GM21786 (cell line): ENCODE results near the gene METTL23.
"Not testable (repeated sequence)": the region's sequence is repeated elsewhere in the genome, so short reads cannot be mapped to it uniquely, and the experiment has no call there.

ENCODE experiments used
- ATAC-seq: cut with Tn5 transposase; IDR thresholded peaks from one replicate; pipeline ENCODE4 v1.9.1; 2021; ENCODE audit not compliant: unreplicated experiment

METTL23 gene

DNA sequence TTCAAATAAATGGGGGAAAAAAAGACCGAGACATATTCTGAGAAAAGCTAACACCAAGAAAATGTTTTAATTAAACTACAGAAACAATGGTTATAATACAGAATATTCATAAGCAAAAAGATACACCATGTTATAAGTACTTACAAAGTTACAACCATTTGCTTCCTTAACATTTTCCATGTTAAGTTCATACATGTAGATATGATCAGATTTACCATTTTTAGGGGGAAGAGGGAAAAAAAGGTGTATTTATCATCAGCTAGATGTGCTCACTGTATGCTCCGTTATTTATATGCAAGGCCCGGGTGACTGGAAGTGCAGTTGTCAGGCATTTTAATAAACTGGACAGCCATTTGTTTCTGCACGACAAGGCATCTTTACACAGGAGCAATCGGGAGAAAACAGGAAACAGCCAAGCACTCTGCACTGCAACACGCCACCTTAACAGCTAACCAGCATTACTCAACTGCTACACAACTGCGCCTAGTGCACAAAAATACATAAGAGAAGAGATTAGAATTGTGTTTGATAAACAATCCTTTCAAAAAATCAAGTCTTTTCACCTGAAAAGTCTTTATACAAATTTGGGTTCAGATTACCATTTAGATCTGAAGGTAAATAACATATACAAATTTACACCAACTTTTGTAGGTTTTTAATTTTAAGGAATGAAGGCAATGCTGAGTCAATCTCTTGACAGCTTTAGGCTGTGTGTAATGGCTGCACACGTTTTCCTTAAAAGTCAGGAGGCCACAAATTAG, 7.6 kb downstream of the METTL23 start:
- no peak for ATAC-seq

DNA sequence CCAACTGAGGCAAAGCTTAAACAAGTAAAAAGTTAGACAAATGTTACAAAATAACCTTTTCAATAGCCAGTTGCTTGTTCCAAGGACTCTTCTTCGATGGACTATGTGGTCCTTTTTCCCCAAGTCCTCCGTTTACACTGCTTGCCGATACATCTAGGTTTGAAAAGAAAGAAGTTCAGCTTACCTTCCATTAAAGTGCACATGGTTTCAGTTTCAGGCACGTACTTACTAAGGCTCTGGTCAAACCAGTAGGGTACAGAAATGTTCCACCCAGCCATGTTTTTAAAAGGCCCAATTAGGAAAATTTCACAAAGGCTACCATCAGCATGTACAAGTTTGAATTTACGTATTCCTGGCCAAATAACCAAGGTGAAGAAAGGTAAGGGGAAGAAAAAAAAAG, 8.4 kb downstream of the METTL23 start:
- ATAC-seq = no peak

DNA sequence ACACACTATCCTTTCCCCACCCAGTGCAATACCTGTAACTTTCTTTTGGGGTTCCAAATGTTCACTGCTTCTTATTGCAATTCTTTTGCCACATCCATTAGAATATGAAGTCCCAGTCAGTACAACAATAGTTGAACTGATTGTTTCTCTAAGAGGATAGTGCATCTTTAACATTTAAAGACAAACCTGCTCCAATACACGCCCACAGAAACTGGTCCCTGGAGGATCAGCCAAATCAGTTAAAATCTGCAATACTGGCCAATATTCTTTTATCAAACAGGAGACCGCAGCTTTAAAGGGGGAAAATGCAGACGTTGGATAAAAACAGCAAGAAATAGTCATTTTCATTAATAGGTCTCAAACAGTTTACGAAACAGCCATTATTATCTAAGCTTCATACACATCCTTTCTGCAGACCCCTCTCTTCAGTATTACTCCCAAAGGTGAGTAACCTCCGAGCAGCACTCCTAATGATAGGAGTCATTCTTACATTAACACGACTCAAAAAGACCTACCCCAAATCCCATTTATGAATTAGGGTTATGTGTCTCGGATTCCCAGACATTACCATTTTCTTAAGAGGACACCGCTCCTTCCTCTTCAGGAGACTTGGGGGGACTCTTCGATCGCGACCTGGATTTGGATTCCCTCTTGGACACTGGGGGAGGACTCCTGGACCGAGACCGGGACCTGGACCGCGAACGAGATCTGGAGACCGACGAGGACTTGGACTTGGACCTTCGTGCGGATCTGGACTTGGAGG, 9.1 kb downstream of the METTL23 start:
- ATAC-seq = no peak

DNA sequence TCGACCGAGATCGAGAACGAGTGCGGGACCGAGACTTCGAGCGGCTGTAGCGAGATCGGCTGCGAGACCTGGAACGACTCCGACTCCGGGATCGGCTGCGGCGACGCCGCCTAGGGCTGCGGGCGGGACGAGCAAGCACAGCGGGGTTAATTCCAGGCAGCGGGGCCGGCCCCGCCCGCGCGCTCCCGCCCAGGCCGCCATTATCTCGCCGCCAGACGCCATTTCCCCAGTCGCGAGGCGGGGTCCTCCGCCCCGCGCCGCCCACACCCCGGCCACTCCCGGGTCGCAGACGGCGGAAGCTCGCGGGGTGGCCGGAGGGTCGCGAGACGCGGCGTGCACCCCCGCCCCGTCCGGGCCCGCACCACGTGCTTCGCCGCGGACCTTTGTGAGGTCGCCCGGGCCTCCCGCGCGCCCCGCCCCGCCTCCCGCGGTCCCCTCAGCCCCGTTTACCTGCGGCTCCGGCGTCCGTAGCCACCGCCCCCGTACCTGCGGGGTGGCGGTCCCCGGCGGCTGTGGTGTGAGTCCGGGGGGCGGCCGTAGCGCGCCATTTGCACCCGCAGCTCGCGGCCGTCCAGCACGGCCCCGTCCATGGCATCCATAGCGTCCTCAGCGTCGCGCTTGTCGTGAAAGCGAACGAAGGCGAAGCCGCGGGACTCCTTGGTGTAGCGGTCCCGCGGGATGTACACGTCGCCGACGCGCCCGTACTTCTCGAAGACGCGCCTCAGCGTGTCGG, 9.9 kb downstream of the METTL23 start:
- no peak for ATAC-seq

DNA sequence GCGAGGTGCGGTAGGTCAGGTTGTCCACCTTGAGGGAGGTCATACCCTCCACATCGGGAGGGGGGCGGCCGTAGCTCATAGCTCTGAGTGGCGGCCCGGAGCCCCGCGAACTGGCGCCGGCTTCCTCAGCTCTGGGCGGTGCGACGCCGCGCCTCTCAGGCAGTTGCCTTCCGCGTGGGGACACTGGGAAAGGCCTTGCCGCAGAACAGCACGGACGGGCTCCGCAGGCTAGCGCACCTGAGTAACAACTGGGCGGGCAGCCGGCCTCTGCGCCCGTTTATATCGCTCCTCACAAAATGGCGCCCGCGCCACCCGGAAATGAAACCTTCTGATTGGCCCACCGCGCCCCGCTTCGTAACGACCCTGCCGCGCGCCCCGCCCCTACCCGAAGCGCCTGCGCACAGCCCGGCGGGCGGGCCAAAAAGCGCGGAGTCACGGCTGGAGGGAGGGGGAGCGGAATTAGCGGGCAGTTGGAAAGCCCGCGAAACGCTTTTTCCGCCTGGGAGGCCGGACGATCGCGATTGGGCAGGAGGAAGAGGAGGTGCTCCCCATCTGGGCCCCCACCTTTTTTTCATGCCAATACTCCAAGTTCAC, 10.5 kb downstream of the METTL23 start, which contains the start of gene SRSF2:
SRSF2 (minus strand) TSS at position 250 of the 594 bp plus-strand sequence; CDS start at position 79, 171 bp downstream.
- ATAC-seq = peak; percentile 66

DNA sequence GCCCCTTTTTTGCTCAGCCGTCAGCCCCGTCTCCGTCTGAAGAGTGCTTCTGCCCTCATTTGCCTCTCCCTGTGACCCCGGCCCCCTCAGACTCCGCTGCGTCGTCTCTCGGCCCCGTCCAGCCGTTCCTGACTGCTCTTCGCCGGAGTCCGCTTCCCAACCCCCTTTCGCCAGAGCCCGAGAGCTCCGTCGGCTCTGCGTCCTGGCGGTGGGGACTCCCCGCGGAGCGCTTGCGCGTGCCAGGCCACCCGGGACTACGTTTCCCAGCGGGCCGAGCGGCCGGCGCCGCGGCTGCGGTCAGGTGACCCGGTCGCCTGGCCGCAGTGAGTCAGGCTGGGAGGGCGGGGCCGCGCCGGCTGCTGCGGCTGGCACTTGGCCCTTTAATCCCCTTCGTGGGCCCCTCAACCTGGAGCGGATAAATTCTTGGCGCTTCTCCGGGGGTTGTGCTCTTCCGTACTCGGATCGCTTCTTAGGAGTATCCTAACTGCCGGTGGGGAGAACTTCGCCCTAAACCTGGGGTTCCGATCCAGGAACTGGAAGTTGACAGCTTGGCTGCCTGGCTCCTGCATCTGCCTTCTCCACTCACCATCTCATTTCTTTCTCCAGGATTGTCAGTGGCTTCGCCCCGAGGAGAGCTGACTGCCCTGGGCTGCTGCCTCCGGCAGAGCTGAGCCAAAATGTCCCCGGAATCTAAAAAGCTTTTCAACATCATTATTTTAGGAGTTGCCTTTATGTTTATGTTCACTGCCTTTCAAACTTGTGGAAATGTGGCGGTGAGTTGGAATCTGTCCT, 11.2 kb downstream of the METTL23 start, which contains the start of gene MFSD11:
MFSD11 (plus strand) TSS at position 444 of the 792 bp plus-strand sequence; CDS start at position 678, 234 bp downstream.
- peak; percentile 53 for ATAC-seq

DNA sequence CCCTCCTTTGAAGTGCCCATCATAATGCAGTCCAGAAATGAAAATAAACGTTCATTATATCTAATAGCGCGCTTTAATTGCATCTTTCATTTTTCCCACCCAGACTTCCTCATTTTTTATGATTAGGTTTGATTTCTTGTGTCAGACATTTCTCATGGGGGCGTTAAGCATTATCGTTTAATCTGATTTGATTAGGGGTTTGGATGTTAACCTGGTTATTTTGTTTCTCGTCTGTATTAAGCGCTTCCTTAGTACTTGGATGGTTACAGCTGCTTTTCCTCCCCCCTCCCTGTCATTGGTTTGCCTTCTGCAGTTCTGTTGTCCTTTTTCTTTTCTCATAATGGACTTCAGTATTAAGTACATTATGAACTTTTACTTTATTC, 11.8 kb downstream of the METTL23 start:
- ATAC-seq = no peak

DNA sequence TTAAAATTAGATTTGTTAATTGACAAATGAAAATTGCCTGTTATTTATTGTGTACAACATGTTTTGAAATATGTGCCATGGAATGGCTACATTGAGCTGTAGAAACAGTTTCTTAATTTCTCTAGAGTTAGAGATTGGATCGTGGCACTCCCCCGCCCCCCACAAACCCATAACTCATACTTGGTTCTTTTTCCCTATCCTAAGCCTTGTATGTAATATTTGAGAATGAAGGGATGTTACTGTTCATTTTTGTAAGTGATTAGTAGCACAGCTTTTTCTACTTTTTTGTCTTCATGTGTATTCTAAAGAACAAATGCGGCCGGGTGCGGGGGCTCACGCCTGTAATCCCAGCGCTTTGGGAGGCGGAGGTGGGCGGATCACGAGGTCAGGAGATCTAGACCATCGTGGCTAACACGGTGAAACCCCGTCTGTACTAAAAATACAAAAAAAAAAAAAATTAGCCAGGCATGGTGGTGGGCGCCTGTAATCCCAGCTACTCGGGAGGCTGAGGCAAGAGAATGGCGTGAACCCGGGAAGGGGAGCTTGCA, 13.0 kb downstream of the METTL23 start:
- not testable (repeated sequence) for ATAC-seq

DNA sequence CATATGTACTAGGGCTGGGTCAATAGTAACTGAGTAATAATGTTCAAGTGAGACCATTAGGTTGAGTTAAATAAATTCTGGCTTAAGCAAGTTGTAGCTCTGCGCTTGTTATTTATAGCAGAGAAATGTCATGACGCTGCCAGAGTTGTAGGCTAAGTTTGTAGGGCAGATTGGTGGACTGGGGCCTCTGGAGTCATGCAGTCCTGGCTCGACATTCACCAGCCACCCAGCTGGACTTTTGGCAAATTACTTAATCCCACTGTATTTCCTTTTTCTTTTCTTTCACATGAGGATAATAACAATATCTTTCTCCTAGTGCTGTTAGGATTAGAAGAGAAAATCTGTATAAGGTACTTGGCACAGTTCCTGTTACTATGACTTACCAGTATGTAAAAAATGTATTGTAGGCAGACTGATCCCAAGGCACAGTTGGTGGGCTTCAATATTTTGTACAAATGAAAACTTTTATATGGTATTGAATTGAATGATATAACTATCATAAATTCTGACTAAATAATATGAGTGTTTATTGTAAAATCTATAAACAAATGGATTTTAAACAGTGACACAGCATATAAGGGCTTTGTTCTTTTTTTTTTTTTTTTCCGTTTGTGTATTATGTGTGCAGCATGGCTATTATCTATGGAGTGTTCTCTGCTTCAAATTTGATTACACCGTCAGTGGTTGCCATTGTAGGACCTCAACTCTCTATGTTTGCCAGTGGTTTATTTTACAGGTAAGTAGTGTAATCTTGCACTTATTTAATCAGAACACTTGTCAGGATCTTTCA, 13.9 kb downstream of the METTL23 start:
- ATAC-seq = no peak

DNA sequence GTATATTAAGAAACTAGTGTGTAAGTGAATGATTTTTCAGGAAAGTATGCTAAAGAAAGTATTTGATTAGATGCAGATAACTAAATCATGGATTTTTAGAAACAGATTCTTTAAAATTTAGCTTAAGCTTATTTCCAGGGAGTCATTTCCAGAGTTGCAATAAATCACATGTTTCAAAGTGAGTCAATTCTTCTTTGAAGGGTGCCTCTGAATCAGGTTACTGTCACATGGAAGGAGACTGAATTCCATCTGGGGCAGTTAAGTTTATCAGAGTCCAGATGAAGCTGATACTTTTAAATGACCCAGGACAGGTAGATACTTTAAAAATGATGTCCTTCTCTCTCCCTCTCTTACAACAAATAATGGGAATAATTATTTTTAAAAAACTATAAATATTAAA, 16.3 kb downstream of the METTL23 start:
- ATAC-seq = no peak

DNA sequence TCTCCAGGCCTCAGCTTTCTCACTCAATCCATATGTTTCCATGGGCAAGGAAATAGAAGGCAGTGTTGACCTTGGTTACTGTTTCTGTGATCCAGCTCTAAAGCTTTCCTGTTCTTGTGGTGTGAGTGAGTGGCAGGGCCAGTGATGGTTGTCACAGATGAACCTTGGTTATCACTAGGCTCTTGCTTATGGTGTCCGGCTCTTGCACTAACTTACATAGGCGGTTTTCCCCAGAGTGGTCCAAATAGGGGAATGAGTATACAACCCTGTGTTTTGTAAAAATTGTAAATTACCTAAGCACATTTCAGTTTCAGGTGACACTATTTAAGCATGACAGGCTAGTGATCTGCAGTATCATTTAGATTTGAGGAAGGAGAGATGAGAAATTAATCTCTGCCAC, 18.1 kb downstream of the METTL23 start:
- no peak for ATAC-seq

DNA sequence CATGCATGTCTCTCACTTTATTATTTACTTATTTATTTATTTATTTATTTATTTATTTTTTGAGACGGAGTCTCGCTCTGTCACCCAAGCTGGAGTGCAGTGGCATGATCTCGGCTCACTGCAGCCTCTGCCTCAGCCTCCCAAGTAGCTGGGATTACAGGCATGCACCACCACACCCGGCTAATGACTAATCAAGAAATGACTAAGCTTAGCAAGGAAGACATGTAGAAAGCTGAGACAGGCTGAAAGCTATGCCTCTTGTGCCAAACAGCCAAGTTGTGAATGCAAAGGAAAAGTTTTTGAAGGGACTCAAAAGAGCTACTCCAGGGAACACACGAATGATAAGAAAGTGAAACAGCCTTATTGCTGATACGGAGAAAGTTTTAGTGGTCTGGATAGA, 19.1 kb downstream of the METTL23 start:
- ATAC-seq = not testable (repeated sequence)

DNA sequence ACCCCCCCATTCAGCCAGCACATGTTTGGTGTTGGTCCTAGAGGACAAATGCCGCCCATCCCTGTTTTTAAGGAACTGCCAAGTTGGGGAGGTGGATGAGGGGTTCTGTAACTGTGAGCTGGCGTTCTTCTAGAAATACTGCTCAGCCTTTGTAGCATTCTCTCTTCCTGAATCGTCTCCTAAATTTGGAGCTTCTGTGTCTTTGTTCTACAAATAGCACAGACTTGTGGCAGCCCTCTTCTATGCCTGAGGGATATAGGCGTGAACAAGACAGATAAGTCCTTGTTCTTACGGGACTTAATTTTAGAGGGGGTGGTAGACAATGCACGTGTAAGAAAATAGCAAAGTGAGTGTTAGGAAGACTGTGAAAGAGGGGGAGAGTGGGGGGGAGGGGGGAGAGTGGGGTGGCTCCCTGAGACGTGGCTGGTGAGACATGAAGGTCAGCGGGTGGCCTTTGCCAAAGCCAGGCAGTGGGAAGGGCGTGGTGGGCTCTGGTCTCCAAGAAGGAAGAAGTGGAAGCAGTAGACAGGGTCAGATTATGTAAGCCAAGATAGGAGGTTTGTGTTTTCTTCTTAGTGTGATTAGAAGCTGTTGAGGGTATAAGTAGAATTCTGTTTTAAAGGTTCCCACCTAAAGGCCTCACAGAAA, 21.2 kb downstream of the METTL23 start:
- ATAC-seq = no peak

DNA sequence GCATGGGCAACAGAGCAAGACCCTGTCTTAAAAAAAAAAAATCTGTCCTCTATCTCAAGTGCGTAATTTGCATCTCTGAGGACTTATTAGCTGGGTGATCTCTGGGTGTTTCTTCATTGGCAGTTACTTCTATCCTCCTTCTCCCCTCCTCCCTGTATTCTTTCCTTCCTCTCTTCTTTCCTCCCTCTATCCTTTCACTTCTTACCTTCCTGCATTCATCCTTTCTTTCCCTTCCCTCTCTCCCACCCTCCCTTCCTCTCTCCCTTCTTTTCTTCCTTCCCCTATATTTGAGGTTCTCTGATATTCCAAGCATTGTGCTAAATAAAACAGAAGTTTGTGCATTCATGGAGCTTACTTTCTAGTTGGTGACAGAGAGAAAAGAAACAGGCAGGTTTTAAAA, 22.0 kb downstream of the METTL23 start:
- ATAC-seq = no peak

DNA sequence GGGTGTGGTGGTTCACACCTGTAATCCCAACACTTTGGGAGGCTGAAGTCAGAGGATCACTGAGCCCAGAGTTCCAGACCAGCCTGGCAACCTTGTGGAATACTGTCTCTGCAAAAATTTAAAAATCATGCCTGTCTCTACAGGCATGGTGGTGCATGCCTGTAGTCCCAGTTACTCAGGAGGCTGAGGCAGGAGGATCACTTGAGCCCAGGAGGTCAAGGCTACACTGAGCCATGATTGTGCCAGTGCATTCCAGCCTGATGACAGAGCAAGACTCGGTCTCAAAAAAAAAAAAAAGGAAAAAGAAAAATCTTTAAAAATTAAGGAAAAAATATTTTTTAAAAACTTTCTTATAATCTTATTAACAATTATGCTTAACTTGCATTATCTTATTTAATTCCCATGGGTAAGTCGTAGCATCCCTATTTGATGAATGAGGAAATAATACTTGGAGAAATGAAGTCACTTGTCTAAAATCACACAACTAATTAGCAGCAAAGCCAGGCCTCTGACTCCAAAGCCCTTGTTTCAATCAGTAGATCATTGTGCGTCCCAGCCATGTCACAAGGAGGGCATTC, 24.9 kb downstream of the METTL23 start:
- no peak for ATAC-seq

DNA sequence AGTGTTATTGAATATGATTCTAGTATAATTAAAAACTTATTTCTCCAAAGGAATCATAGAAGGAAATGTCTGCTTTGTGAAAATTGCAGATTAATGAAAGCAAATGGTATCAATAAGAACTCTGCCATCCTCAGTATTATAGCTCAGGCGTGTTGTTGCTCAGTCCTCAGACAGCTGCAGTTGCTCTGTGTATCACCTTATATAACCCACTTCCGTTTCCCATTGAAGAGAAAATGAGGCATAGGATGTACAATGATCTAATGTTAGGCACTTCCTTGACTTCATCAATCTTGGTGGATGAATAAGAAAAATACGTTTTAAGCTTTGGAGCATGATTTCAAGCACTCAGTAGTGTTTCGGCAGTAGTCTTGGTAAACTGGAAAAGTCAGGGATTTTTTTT, 25.4 kb downstream of the METTL23 start:
- no peak for ATAC-seq

DNA sequence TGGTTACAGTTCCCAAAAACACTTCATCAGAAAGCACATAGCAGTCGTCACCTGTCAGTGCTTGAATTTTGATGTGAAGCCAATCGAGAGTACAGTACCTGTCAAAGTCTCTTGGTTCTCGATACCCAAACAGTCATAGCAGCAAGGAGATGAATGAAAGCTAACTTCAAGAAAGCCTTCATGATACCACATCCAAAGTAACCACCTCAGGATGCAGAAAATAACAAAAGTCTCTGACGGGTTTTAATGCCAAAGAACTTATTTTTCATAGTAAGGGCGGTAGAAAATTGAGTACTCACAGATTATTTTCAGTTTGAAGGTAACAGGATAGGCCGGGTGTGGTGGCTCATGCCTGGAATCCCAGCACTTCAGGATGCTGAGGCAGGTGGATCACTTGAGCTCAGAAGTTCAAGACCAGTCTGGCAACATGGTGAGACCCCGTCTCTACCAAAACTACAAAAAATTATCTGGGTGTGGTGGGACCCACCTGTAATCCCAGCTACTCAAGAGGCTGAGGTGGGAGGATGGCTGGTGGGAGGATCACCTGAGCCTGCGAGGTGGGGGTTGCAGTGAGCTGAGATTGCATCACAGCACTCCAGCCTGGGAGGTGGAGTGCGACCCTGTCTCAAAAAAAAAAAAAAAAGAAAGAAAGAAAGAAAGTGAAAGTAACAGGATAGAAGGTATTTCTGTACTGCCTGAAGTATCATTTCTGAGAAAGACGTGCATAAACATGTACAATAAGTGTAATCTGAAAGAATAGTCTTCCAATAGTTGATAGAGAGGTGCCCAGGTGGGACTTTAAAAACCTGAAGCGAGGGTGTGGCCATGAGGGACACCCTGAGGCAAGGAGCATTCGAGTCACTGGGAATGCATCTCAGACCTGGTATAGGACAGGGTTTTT, 26.7 kb downstream of the METTL23 start:
- no peak for ATAC-seq
